Chondrocyte (in vitro differentiated cells): ENCODE results near the gene CDC42EP1. TPM values are rescaled to one million over a fixed set of nuclear protein-coding genes. Genes with fewer than 3 reads are reported as not detected.

Experiments used
- DNase-seq: peaks from one replicate; pipeline ENCODE4 v3.0.0; 2021; ENCODE audit warnings: mixed read lengths, low spot score
- H3K27ac Mint-ChIP-seq: one replicate; pipeline ENCODE4 v1.8.0; 2021; ENCODE audit warnings: mild to moderate bottlenecking, moderate library complexity, mixed read lengths; ENCODE audit not compliant: unreplicated experiment
- H3K27me3 Mint-ChIP-seq: 2 replicates; pipeline ENCODE4 v1.8.0; 2021; ENCODE audit warnings: low read depth, mixed read lengths
- H3K36me3 Mint-ChIP-seq: 2 replicates; pipeline ENCODE4 v1.8.0; 2021; ENCODE audit warnings: low read depth, mixed read lengths
- H3K4me1 Mint-ChIP-seq: 2 replicates; pipeline ENCODE4 v1.8.0; 2021; ENCODE audit warnings: low read depth, mild to moderate bottlenecking, mixed read lengths
- H3K4me3 Mint-ChIP-seq: one replicate; pipeline ENCODE4 v1.8.0; 2021; ENCODE audit warnings: mild to moderate bottlenecking, moderate library complexity, mixed read lengths; ENCODE audit not compliant: unreplicated experiment
- H3K9me3 Mint-ChIP-seq: 2 replicates; pipeline ENCODE4 v1.8.0; 2021; ENCODE audit warnings: low read depth, mixed read lengths
- total RNA-seq: library from RNA; stranded (reverse); gene quantifications from 3 replicates; pipeline ENCODE4 v1.2.1, GENCODE V29; 2021
- TF ChIP-seq, protein P1 (sequence below): fragments of 200-600 bp; sonication (generic); IDR thresholded peaks from 2 replicates; pipeline ENCODE4 v1.5.0; 2021; ENCODE audit warnings: antibody characterized with exemption, mild to moderate bottlenecking, moderate library complexity

The CDC42EP1 gene
- total RNA-seq, 1 donor from 2014 or later: 155 TPM

DNA sequence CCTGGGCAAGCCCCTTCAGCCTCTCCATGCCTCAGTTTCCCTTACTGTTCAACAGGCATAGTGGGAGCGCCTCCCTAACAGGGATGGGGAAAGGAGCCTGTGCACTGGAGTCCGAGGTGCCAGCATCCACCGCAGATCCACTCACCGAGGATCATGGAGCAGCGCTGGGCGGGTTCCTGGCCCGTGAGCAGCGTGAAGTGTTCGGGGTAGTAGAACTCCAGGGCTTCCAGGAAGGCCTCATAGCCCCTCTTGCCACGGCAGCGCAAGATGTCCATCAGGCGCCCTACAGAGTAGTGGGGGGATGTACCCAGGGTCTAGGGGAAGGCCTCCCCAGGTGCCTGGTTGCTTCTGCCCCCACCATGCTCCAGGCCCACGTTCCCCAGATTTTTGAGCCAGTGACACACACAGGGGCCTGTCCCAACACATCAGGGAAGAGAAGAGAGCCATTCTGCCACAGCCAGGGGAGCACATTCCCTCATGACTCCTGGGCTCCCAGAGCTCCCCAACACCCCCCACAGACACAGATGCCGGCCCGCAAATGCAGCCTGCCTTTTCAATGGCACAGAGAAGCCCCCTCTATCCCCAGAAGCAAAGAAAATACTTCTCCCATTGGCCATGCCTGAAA is 42.3 kb upstream of the CDC42EP1 start:
- peaks cover 26% of the 10 kb centered on the region for H3K4me1 Mint-ChIP-seq
- H3K36me3 Mint-ChIP-seq: peaks cover 4% of the 10 kb centered on the region
- peak overlapping the region; percentile 78 for H3K4me3 Mint-ChIP-seq
- H3K27me3 Mint-ChIP-seq: no peaks in the 10 kb centered on the region
- TF ChIP-seq, protein P1, sequence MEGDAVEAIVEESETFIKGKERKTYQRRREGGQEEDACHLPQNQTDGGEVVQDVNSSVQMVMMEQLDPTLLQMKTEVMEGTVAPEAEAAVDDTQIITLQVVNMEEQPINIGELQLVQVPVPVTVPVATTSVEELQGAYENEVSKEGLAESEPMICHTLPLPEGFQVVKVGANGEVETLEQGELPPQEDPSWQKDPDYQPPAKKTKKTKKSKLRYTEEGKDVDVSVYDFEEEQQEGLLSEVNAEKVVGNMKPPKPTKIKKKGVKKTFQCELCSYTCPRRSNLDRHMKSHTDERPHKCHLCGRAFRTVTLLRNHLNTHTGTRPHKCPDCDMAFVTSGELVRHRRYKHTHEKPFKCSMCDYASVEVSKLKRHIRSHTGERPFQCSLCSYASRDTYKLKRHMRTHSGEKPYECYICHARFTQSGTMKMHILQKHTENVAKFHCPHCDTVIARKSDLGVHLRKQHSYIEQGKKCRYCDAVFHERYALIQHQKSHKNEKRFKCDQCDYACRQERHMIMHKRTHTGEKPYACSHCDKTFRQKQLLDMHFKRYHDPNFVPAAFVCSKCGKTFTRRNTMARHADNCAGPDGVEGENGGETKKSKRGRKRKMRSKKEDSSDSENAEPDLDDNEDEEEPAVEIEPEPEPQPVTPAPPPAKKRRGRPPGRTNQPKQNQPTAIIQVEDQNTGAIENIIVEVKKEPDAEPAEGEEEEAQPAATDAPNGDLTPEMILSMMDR: no peak
- peak overlapping the region; percentile 38 for H3K27ac Mint-ChIP-seq
- DNase-seq: no peak
- H3K9me3 Mint-ChIP-seq: no peaks in the 10 kb centered on the region

DNA sequence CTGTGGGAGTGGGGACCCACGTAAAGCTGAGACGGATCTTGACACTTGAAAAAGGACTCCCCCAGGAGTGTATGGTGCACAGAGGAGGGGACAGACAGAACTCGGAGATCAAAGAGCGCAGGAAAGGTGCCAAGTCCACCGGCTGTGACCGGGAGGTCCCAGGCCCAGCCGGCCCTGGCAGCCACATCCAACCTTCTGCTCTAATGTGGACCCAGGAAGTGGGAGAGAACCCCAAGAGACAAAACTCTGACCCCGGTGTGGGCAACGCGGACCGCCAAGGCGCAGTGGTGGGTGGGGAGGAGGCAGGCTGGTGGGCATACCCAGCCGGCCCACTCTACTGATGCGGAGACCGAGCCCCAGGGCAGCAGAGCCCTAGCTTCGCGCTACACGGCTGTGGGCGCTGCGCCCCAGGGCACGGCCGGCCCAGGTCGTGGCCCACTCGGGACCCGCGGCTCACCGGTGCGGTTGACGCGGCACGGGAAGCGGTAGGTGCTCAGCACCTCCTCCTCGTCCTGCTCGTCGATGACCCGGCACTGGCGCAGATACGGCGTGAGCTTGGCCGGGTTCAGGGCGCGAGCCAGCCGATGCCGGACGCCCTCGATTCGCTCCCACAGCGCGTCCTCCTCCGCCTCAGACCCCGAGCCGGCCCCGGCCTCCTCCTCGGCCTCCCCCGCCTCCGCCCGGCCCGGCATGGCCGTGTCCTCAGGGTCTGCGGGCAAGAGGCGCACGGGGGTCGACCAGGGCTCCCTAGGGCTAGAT is 41.6 kb upstream of the CDC42EP1 start:
- Mint-ChIP-seq H3K4me1 (peaks cover 19% of the 10 kb centered on the region), H3K9me3 (no peaks in the 10 kb centered on the region), H3K27me3 (no peaks in the 10 kb centered on the region), H3K36me3 (peaks cover 4% of the 10 kb centered on the region), H3K4me3 (peak overlapping the region; percentile 78), H3K27ac (peak overlapping the region; percentile 38)
- no peak for DNase-seq
- TF ChIP-seq, protein P1: no peak

DNA sequence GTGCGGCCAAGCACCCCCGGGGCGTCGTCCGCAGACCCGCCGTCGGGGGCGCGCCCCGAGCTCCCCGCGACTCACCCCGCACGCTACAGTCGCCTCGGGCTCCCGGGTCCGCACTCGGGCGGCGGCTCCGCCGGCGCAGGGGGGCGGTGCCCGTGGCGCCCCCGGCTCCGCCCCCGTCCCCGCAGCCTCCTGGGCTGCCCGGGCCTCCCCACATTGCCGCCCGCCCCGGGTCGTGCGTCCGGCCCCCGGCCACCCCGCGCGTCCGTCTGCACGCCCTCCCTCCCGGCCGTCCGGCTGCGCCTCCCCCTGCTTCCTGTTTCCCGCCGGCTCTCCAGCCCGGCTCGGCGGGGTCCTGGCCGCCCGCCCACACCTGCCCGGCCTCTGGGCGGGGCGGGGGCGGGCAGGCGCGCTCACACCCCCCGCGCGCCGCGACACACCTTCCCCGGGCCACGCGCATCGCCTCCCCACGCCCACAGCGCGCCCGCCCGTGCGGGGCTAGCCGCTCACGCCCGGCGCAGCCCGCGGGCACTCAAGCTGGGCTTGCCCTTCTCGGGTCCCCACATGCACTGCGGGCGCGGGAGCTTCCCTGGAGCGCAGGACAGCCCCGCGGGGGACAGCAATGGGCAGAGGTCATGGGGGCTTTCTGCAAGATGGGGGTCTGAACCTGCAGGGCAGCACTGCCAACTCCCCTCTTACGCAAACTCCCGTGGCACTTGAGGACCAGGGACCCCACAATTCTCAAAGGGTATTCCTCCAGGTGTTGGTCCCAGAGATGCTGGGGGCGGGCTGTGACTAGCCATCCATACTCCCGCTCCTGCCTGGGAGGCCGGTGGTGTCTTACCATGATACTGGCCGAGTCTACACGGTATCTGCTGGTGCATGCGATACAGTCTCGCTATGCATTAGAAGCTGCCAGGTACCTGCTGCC is 40.7 kb upstream of the CDC42EP1 start, which contains the start of gene CARD10:
Gene CARD10 (minus strand): TSS at position 148 of the 928 bp plus-strand sequence. CDS start 215 bp downstream, outside the sequence.
- H3K27ac Mint-ChIP-seq: peak within 1 kb of the TSS; percentile 38
- H3K27me3 Mint-ChIP-seq: no peaks in the 10 kb centered on the region
- no peaks in the 10 kb centered on the region for H3K9me3 Mint-ChIP-seq
- peak within 1 kb of the TSS; percentile 78 for H3K4me3 Mint-ChIP-seq
- peaks cover 4% of the 10 kb centered on the region for H3K36me3 Mint-ChIP-seq
- TF ChIP-seq, protein P1: no peak
- no peak for DNase-seq
- peaks cover 19% of the 10 kb centered on the region for H3K4me1 Mint-ChIP-seq

DNA sequence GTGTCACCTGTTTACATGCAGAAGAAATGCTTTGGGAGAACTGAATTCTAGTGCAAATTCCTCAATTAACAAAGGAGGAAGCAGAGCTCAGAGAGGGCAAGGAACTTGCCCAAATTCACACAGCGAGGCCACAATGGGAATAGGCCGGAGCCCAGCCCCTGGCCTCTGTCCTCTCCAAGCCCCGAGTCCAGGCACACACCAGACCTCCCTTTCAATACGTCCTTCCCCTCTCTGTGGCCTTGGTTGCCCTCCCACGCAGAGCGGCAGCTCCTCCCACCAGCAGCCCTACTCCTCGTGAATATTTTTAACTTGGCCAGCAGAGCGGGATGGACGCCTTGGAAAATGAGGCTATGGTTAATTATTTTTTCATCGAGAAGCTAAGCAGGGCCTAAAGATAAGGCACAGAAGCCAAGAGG is 39.5 kb upstream of the CDC42EP1 start:
- H3K9me3 Mint-ChIP-seq: no peaks in the 10 kb centered on the region
- TF ChIP-seq, protein P1: no peak
- H3K36me3 Mint-ChIP-seq: peaks cover 2% of the 10 kb centered on the region
- no peaks in the 10 kb centered on the region for H3K27me3 Mint-ChIP-seq
- no peak for DNase-seq
- H3K4me1 Mint-ChIP-seq: peaks cover 28% of the 10 kb centered on the region
- no peak overlapping the region for H3K27ac Mint-ChIP-seq
- H3K4me3 Mint-ChIP-seq: no peak overlapping the region
